HG03432 (cell line): ENCODE data around the gene CCDC124.
"Not testable (repeated sequence)": the region's sequence is repeated elsewhere in the genome, so short reads cannot be mapped to it uniquely, and the experiment has no call there.

Experiments used
- ATAC-seq: cut with Tn5 transposase; IDR thresholded peaks from one replicate; pipeline ENCODE4 v1.9.1; 2021; ENCODE audit warnings: mild to moderate bottlenecking, moderate library complexity; ENCODE audit not compliant: unreplicated experiment

Gene CCDC124

DNA sequence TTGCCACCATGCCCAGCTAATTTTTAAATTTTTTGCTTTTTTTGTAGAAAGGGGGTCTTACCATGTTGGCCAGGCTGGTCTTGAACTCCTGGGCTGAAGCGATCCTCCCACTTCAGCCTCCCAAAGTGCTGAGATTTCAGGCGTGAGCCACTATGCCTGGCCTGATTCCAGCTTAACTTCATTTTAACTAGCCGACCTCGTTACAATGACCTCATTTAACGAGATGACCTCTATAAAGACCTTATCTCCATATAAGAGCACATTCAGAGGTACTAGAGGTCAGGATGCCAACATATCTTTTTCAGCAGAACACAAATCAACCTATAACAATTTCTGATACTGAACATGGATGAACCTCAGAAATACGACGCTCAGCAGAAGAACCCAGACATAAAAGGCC is 44.7 kb downstream of the CCDC124 start:
- ATAC-seq = no peak

DNA sequence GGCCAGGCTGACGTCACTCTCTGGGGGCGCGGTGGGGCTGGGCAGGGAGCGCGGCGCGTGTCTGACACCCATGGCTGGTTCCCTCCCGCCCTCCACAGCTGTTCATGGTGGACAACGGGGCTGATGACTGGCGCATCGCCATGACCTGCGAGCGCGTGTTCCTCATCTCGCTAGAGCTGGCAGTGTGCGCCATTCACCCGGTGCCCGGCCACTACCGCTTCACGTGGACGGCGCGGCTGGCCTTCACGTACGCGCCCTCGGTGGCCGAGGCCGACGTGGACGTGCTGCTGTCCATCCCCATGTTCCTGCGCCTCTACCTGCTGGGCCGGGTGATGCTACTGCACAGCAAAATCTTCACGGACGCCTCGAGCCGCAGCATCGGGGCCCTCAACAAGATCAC is 48.8 kb downstream of the CCDC124 start:
- ATAC-seq = no peak

DNA sequence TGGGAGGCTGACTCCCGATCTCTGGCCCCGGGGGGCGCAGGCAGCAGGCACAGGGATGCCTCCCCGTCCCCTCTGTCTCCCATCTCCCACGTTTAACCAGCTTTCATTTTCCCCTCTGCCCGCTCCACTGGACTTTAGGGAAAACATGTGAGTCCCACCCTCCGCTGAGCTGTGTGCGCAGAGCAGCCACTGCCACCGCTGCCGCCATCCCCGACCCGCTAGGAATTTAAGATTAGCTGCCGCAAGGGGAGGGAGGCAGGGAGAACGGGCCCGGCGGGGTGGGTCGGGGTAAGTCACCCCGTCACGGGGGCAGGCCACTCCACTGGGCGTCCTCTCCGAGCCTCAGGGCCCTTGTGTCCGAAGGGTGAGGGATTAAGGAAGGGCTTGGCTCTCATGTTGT is 49.6 kb downstream of the CCDC124 start:
- ATAC-seq = no peak

DNA sequence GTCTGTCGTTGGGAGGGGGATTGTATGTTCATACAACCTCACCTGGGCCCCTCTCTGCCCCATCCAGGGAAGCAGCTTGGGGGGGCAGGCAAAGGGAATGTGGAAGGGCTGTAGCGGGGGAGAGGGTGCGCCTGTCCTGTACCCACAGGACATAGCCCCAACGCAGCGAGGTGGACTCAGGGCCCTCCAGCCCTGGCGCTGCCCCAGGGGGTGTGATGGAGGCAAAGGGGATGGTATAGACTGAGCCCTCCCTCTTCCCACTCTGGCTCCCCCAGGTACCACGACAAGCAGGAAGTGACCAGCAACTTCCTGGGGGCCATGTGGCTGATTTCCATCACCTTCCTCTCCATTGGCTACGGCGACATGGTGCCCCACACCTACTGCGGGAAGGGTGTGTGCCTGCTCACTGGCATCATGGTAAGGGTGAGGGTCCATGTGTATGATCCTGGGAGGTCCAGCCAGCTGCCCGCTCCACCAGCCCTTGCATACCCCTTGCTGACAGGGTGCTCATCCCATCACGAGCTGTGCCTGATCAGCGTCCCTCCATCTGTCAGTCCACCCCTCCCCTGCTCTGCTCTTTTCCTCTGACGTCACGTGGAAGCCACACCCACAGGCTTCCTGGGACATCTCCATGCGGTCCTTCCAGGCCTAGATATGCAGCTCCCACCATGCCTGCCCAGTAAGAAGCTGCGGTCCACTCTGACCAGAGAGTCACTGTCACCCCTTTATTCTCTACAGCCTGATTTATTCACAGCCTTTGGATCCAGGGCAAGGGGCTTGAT is 52.4 kb downstream of the CCDC124 start:
- ATAC-seq = no peak

DNA sequence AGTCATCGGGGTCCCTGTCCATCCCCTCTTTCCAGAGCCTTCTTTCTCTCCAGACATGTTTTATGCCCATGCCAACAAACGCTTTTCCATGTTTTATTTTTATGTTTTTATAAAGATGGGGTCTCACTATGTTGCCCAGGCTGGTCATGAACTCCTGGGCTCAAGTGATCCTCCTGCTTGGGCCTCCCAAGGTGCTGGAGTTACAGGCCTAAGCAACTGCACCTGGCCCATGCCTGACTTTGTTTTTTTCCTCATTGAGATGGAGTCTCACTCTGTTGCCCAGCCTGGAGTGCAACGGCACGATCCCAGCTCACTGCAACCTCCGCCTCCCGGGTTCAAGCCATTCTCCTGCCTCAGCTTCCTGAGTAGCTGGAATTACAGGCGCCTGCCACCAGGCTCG is 53.8 kb downstream of the CCDC124 start:
- not testable (repeated sequence) for ATAC-seq

DNA sequence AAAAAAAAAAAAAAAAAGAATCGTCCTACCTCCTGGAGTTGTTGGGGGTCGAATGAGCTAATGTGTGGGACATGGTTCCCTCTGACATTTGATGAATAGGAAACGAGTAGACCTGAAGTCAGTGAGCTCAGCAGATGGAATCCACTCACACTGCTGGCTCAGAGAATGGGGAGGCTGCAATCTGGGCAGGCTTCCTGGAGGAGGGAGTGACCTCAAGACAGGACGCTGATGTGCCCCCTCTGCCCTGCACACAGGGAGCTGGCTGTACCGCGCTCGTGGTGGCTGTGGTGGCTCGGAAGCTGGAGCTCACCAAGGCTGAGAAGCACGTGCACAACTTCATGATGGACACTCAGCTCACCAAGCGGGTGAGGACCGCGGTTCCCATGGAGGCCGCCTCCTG is 55.3 kb downstream of the CCDC124 start:
- ATAC-seq = no peak

DNA sequence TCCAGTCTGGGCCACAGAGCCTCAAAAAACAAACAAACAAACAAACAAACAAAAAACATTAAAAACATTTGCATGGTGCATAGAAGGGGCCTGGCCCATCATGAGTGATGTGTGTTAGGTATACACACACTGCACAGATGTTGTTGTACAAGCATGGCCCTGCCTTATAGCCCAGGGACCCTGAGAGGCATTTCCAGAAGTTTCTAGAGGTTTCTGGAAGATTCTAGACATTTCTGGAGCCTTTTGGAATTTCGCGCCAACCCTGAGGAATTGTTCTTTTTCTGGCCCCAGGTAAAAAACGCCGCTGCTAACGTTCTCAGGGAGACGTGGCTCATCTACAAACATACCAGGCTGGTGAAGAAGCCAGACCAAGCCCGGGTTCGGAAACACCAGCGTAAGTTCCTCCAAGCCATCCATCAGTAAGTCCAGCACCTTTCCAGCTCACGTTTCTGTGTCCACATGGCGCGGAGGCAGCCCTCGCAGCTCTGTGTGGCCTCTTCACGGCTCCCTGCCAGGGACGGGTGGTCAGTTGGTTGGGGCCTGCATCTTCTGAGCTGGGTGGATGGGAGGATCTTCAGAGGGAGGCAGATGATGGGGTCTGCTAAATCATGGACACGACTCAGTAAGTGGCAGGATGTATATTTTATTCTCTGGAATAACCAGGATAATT is 56.7 kb downstream of the CCDC124 start:
- no peak for ATAC-seq

DNA sequence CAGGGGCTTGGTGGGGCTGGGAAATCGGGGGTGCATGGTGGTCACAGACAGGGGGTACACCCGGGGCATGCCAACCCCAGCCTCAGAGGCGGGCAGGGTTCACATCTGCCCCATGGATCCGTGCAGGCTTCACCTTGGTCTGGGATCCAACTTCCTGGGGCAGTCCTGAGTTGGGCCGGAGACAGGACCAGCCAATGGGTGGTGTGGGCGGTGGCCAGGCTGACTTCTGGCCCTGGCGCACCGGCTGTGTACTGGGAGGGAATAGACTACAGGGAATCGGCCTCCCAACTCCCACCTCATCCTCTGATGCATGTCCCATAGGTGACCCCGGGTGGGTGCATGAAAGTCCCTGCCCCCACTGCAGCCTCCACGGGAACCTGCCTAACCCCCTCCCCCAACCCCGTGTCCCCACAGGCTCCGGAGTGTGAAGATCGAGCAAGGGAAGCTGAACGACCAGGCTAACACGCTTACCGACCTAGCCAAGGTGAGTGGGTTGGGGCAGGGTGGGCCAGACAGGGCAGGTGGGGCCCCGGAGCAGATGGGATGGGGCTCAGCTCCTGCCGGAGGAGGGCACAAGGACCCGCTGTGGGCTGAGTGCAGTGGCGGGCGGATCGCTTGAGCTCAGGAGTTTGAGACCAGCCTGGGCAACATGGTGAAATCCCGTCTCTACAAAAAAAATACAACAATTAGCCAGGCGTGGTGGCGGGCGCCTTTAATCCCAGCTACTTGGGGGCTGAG is 60.4 kb downstream of the CCDC124 start:
- ATAC-seq = no peak
